Prostate gland (tissue), 2 donors: ENCODE measurements around the gene PTK6.

ENCODE experiments used
- POLR2A ChIP-seq: fragments of 450-650 bp; IDR thresholded peaks from one replicate; pipeline ENCODE4 v1.6.1; 2016; ENCODE audit warnings: antibody characterized with exemption, mild to moderate bottlenecking
- POLR2AphosphoS5 ChIP-seq: sonication (generic); formaldehyde crosslinking; IDR thresholded peaks from one replicate; pipeline ENCODE4 v1.6.1; 2017; ENCODE audit warnings: antibody characterized with exemption
- TF ChIP-seq, protein P1 (sequence below), 4 experiments: fragments of 200-600 bp in 2 of 4; fragments of 450-650 bp in 2 of 4; sonication (generic) in 2 of 4; IDR thresholded peaks; 1 replicate in 3 of 4; 2 replicates in 1 of 4; pipeline ENCODE4 v1.5.1; 2016 to 2019; ENCODE audit warnings: antibody characterized with exemption in 4 of 4, mild to moderate bottlenecking in 2 of 4, moderate library complexity in 2 of 4

DNA sequence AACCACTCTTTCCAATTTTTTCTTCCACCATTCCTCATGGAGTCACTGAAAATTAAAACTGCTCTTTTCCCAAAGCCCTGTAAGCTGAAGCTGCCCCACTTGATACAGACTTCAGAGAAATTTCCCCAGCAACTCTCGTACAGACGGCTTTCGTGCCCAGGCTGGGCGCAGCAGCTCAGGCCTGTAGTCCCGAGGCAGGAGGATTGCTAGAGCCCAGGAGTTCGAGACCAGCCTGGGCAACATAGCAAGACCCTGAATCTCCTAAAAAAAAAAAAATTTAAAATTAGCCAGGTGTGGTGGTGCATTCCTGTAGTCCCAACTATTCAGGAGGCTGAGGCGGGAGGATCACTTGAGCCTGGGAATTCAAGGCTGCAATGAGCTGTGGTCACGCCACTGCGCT lies 10.0 kb downstream of the PTK6 start:
- TF ChIP-seq, protein P1, sequence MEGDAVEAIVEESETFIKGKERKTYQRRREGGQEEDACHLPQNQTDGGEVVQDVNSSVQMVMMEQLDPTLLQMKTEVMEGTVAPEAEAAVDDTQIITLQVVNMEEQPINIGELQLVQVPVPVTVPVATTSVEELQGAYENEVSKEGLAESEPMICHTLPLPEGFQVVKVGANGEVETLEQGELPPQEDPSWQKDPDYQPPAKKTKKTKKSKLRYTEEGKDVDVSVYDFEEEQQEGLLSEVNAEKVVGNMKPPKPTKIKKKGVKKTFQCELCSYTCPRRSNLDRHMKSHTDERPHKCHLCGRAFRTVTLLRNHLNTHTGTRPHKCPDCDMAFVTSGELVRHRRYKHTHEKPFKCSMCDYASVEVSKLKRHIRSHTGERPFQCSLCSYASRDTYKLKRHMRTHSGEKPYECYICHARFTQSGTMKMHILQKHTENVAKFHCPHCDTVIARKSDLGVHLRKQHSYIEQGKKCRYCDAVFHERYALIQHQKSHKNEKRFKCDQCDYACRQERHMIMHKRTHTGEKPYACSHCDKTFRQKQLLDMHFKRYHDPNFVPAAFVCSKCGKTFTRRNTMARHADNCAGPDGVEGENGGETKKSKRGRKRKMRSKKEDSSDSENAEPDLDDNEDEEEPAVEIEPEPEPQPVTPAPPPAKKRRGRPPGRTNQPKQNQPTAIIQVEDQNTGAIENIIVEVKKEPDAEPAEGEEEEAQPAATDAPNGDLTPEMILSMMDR (IDR thresholded peaks at IDR 0.05): no peak
- no peak for TF ChIP-seq POLR2A
- no peak for TF ChIP-seq POLR2AphosphoS5
